OCI-LY1 (cell line): ENCODE results near the gene MUC2.

Experiments used
- CTCF ChIP-seq: fragments of 200-600 bp; sonication (generic), shearing (Covaris generic); IDR thresholded peaks from 2 replicates; pipeline ENCODE4 v1.5.1; 2017; ENCODE audit warnings: mild to moderate bottlenecking, antibody characterized with exemption, low read length, moderate library complexity, mixed read lengths
- EZH2 ChIP-seq: fragments of 200-600 bp; sonication (generic), shearing (Covaris generic); IDR thresholded peaks from 2 replicates; pipeline ENCODE4 v1.8.0; 2017; ENCODE audit warnings: borderline replicate concordance, mixed run types, mild to moderate bottlenecking, antibody characterized with exemption, low read length, moderate library complexity, mixed read lengths

- no peak for TF ChIP-seq CTCF
- TF ChIP-seq EZH2 = no peak
Observed at GRCh38 chr11:1051356-1052132, 23.1 kb upstream of the MUC2 start.
